Measurements from ENCODE around the gene STX8. TPM values are rescaled to one million over a fixed set of nuclear protein-coding genes. Genes with fewer than 3 reads are reported as not detected.

Gene STX8
- polyA plus RNA-seq, 1 experiment: 103 TPM

DNA sequence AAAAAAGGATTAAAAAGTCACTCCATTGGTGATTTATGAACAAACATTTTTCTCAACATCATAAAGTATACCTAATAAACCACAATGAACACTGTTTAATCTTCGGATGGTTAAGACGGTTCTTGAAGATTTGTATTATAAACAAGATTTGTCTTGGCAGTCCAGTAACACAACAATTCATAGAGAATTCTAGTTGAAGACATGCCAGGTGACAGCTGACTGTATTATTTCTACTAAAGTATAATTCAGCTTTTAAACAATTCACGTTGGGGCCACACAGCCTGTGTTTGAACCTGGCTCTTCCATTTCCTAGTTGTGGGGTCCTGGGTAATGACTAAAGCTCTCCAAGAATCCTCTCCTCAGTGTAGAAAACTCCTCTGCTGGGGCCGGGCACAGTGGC is 22.0 kb downstream of the STX8 start:
- H3K9me3 ChIP-seq (ENCODE audit: control insufficient read depth, insufficient read depth, low read length): no peaks in the 10 kb centered on the region
- H3K4me3 ChIP-seq (ENCODE audit: low read depth, low read length): no peak overlapping the region
- no peaks in the 10 kb centered on the region for H3K27me3 ChIP-seq (ENCODE audit: control insufficient read depth, insufficient read depth, low read length)
- H3K27ac ChIP-seq (ENCODE audit: low read depth, low read length): no peak overlapping the region
- DNase-seq (ENCODE audit: low read depth, low spot score): no peak
- ChIA-PET CTCF (interaction anchor here (1.3 to 1.4 kb wide), 2 partner anchors 20 to 24 kb away, joined by 3 to 4 read pairs; no protein-coding TSS in a partner anchor), POLR2A (no interaction called here)
- TF ChIP-seq, protein P1, sequence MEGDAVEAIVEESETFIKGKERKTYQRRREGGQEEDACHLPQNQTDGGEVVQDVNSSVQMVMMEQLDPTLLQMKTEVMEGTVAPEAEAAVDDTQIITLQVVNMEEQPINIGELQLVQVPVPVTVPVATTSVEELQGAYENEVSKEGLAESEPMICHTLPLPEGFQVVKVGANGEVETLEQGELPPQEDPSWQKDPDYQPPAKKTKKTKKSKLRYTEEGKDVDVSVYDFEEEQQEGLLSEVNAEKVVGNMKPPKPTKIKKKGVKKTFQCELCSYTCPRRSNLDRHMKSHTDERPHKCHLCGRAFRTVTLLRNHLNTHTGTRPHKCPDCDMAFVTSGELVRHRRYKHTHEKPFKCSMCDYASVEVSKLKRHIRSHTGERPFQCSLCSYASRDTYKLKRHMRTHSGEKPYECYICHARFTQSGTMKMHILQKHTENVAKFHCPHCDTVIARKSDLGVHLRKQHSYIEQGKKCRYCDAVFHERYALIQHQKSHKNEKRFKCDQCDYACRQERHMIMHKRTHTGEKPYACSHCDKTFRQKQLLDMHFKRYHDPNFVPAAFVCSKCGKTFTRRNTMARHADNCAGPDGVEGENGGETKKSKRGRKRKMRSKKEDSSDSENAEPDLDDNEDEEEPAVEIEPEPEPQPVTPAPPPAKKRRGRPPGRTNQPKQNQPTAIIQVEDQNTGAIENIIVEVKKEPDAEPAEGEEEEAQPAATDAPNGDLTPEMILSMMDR (IDR thresholded peaks at IDR 0.05; ENCODE audit: low read depth, low read length): no peak

DNA sequence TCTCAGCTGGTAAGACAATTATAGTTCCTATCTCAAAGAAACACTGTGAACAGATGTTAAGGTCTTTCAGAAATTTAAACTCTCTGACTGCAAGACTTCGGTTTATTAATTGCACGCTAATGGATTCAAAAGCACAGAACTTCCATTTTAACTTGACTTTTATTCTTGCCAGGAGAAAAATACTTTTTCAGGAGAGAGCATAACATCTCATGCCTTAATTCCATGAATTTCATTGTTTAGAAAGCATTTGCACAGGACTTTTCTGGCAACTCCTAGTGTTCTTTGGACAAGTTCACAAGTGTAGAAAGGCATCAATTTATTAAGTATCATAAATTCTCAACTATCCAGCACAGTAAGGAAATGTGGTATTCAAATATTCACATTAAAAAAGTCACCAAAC is 22.4 kb downstream of the STX8 start:
- no peaks in the 10 kb centered on the region for H3K27me3 ChIP-seq (ENCODE audit: control insufficient read depth, insufficient read depth, low read length)
- H3K4me3 ChIP-seq (ENCODE audit: low read depth, low read length): no peak overlapping the region
- TF ChIP-seq, protein P1 (IDR thresholded peaks at IDR 0.05; ENCODE audit: low read depth, low read length): no peak
- no peaks in the 10 kb centered on the region for H3K9me3 ChIP-seq (ENCODE audit: control insufficient read depth, insufficient read depth, low read length)
- CTCF ChIA-PET: interaction anchor here (0.7 to 1.4 kb wide), 3 partner anchors 20 to 24 kb away, joined by 3 to 6 read pairs (median 4); no protein-coding TSS in a partner anchor
- H3K27ac ChIP-seq (ENCODE audit: low read depth, low read length): no peak overlapping the region
- POLR2A ChIA-PET: no interaction called here
- DNase-seq (ENCODE audit: low read depth, low spot score): no peak

DNA sequence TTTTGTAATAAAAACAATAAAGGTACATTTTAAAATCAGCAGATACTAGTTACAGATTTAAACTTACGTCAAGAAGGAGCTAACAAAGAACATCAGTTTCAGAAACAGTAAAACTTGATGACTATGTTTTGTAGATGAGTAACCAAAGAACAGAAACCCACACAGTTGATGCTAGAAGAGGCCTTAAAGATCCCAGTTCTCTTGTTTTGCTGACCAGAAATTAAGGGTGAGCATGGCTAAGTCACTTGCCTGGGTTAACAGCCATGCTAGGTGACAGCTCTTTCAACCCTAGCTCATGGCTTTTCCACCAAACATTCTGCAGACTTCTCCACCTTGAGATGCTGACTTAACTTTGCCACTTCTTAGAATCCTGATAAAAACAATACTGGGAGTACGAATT is 26.4 kb downstream of the STX8 start:
- TF ChIP-seq, protein P1 (IDR thresholded peaks at IDR 0.05; ENCODE audit: low read depth, low read length): no peak
- ChIA-PET POLR2A (no interaction called here), CTCF (interaction anchor here (0.5 to 0.8 kb wide), 2 partner anchors 28 to 578 kb away, joined by 3 read pairs; no protein-coding TSS in a partner anchor)
- no peak for DNase-seq (ENCODE audit: low read depth, low spot score)
- Histone ChIP-seq H3K27me3 (ENCODE audit: control insufficient read depth, insufficient read depth, low read length) (no peaks in the 10 kb centered on the region), H3K4me3 (ENCODE audit: low read depth, low read length) (no peak overlapping the region), H3K9me3 (ENCODE audit: control insufficient read depth, insufficient read depth, low read length) (no peaks in the 10 kb centered on the region), H3K27ac (ENCODE audit: low read depth, low read length) (no peak overlapping the region)

DNA sequence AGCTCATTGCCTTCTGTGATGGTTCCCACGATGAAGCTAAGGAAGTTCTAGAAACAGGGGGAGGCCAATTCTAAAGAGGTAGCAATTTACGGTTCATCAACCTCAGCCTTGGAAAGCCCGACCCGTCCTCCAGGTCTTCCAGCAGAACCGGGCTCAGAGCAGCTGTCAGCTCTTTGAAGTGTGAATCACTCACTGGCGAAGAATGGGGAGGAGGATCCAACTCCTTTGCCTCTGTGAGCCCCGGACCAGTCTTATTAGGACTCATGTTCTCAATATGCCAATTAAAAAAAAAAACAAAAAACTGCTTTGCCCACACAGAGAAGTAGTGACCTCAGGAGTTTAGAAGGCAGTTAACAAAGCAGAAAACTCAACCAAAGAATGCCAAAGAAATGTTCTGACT is 31.4 kb downstream of the STX8 start:
- Histone ChIP-seq H3K4me3 (ENCODE audit: low read depth, low read length) (no peak overlapping the region), H3K27ac (ENCODE audit: low read depth, low read length) (no peak overlapping the region), H3K27me3 (ENCODE audit: control insufficient read depth, insufficient read depth, low read length) (no peaks in the 10 kb centered on the region), H3K9me3 (ENCODE audit: control insufficient read depth, insufficient read depth, low read length) (no peaks in the 10 kb centered on the region)
- DNase-seq (ENCODE audit: low read depth, low spot score): no peak
- TF ChIP-seq, protein P1 (IDR thresholded peaks at IDR 0.05; ENCODE audit: low read depth, low read length): no peak
- CTCF ChIA-PET: interaction anchor here (0.7 kb wide), 1 partner anchor 11 kb away, joined by 3 read pairs; no protein-coding TSS in a partner anchor
- POLR2A ChIA-PET: no interaction called here

DNA sequence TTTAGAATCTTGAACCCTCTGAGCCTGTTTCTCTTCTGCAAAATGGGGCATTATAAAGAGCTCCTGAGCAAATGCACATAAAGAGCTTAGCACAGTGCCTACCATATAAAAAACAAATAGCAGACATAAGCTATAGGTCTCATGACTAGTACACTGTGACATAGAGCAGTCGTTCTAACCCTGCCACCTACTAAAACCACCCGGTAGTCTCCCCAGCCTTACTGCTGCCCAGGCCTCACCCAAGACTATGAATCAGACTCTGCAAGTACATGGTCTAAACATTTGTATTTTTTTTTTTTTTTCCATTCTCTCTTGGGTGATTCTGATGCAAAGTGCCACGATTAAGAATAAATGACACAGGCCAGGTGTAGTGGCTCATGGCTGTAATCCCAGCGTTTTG is 33.9 kb downstream of the STX8 start:
- Histone ChIP-seq H3K27ac (ENCODE audit: low read depth, low read length) (no peak overlapping the region), H3K9me3 (ENCODE audit: control insufficient read depth, insufficient read depth, low read length) (no peaks in the 10 kb centered on the region), H3K4me3 (ENCODE audit: low read depth, low read length) (no peak overlapping the region), H3K27me3 (ENCODE audit: control insufficient read depth, insufficient read depth, low read length) (no peaks in the 10 kb centered on the region)
- ChIA-PET CTCF (interaction anchor here (0.7 to 1.0 kb wide), 2 partner anchors 36 to 442 kb away, joined by 3 to 5 read pairs; no protein-coding TSS in a partner anchor), POLR2A (no interaction called here)
- no peak for DNase-seq (ENCODE audit: low read depth, low spot score)
- TF ChIP-seq, protein P1 (IDR thresholded peaks at IDR 0.05; ENCODE audit: low read depth, low read length): no peak
